GM12891 (cell line): Measurements from ENCODE around the gene HOXB1.

Source experiments
- POLR2A ChIP-seq: IDR thresholded peaks from 2 replicates; pipeline ENCODE4 v1.6.1; 2011; ENCODE audit warnings: low read depth, low read length, control low read depth
- POLR2AphosphoS5 ChIP-seq: IDR thresholded peaks from 2 replicates; pipeline ENCODE4 v1.6.1; 2011; ENCODE audit warnings: low read depth, low read length, control low read depth
- SPI1 ChIP-seq: IDR thresholded peaks from 2 replicates; pipeline ENCODE4 v1.6.1; 2011; ENCODE audit warnings: low read depth, low read length, control low read depth

GRCh38 chr17:48506246-48506645, 24.6 kb downstream of the HOXB1 start:
- TF ChIP-seq POLR2A, result no peak
- no peak for TF ChIP-seq POLR2AphosphoS5
- no peak for TF ChIP-seq SPI1
